ENCODE results near the gene UNK.
"Not testable (repeated sequence)": the region's sequence is repeated elsewhere in the genome, so short reads cannot be mapped to it uniquely, and the experiment has no call there.

UNK gene

DNA sequence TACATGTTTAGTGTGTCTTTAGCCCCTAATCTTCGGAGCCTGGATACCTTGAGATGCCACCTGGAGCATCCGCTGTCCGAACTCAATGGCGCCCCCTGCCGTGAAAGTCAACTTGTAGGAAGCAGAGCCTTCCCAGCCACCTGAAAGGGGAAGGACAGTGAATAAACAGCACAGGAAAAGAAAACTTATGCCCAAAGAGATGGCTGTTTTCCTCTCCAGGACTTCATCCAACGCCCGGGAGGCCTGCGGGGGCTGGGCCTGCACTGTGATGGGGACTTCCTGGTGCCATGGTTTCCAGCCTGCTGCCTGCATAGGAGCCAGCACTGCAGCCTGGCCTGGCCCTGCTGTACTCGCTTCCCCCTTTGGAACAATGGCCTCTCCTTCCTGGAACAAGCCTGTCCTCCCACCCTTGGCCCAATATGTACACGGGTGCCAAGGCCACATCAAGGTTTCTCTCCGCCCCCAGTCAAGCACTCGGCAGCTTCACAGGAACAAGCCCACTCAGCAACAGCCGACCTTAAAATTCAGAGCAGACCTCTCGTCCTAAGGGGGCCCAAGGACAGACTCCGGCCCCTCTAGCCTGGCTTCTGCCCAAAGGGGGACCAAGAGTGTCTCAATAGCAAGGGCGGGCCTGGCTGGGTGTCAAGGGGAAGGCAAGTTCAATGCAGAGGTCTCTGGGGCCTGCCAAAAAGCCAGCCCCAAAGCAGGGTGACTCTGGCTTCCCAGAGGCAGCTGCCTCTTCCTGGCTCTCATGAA is 64.1 kb downstream of the UNK start:
- H3K4me1 ChIP-seq (ENCODE audit: control insufficient read depth, insufficient read depth, low read length): peaks cover 58% of the 10 kb centered on the region

GRCh38 chr17:75849279-75849646 is 64.7 kb downstream of the UNK start:
- H3K4me1 ChIP-seq (ENCODE audit: control insufficient read depth, insufficient read depth, low read length): peaks cover 63% of the 10 kb centered on the region
- H3K36me3 ChIP-seq (ENCODE audit: control insufficient read depth in 2 of 2, insufficient read depth in 2 of 2, low read length in 2 of 2): peaks cover 44 to 53% of the 10 kb centered on the region in 2 donors
- H3K27me3 ChIP-seq (ENCODE audit: control insufficient read depth in 1 of 2, insufficient read depth in 2 of 2, low read length in 2 of 2): no peaks in the 10 kb centered on the region
- no peaks in the 10 kb centered on the region for H3K9me3 ChIP-seq (ENCODE audit: control insufficient read depth in 2 of 2, low read length in 2 of 2)
- H3K9ac ChIP-seq (ENCODE audit: low read length in 2 of 2): no peak overlapping the region
- H3K27ac ChIP-seq (ENCODE audit: low read length): peak overlapping the region; percentile 46
- H3K4me3 ChIP-seq (ENCODE audit: low read length in 2 of 2): no peak overlapping the region

More for the DNA sequence above, 64.1 kb downstream of the UNK start:
- no peaks in the 10 kb centered on the region for H3K27me3 ChIP-seq (ENCODE audit: control insufficient read depth in 1 of 2, insufficient read depth in 2 of 2, low read length in 2 of 2)
- H3K9ac ChIP-seq (ENCODE audit: low read length in 2 of 2): peak overlapping the region in 1 of 2 donors; percentile 36
- no peak overlapping the region for H3K4me3 ChIP-seq (ENCODE audit: low read length in 2 of 2)
- no peaks in the 10 kb centered on the region for H3K9me3 ChIP-seq (ENCODE audit: control insufficient read depth in 2 of 2, low read length in 2 of 2)
- peak overlapping the region; percentile 46 for H3K27ac ChIP-seq (ENCODE audit: low read length)
- peaks cover 44 to 53% of the 10 kb centered on the region in 2 donors for H3K36me3 ChIP-seq (ENCODE audit: control insufficient read depth in 2 of 2, insufficient read depth in 2 of 2, low read length in 2 of 2)

GRCh38 chr17:75849724-75850123 is 65.1 kb downstream of the UNK start:
- peaks cover 66% of the 10 kb centered on the region for H3K4me1 ChIP-seq (ENCODE audit: control insufficient read depth, insufficient read depth, low read length)
- H3K36me3 ChIP-seq (ENCODE audit: control insufficient read depth in 2 of 2, insufficient read depth in 2 of 2, low read length in 2 of 2): peaks cover 44 to 53% of the 10 kb centered on the region in 2 donors

DNA sequence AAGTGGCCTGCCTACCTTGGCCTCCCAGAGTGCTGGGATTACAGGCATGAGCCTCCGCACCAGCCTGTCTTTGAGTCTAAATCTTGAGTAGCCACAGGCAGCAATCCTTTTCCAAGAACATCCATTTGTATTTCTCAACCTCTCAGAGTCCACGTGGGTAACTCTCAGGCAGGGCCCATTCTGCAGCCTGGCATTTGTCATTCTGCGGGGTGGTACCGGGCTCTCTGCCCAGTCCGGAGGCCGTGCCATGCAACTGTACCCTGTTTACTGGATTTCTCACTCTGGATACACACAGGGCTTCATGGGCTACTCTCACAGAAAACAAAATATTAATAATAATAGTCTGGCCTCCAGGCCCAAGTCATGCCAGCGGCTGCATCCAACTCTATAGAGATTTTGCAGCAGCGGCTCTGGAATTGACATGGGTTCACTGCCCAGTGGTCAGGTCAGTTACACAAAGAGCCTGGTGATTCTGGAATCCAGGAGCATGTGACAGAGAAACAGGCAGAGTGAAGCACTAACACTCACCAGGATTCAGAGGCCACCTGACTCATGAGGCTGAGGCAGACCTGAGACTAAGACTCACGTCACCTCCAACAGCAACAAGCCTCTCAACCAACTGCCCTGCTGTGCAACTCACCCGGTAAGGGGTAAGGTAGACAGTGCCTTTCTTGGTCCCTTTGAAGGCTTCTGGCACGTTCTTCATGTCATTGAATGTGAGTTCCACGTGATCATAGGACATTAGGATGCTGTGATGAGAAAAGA is 66.5 kb downstream of the UNK start:
- Histone ChIP-seq H3K9me3 (ENCODE audit: control insufficient read depth in 2 of 2, low read length in 2 of 2) (no peaks in the 10 kb centered on the region), H3K4me1 (ENCODE audit: control insufficient read depth, insufficient read depth, low read length) (peaks cover 54% of the 10 kb centered on the region), H3K9ac (ENCODE audit: low read length in 2 of 2) (peak overlapping the region; percentile 51 to 57), H3K36me3 (ENCODE audit: control insufficient read depth in 2 of 2, insufficient read depth in 2 of 2, low read length in 2 of 2) (peaks cover 41 to 49% of the 10 kb centered on the region in 2 donors), H3K4me3 (ENCODE audit: low read length in 2 of 2) (peak overlapping the region in 1 of 2 donors; percentile 35), H3K27me3 (ENCODE audit: control insufficient read depth in 1 of 2, insufficient read depth in 2 of 2, low read length in 2 of 2) (no peaks in the 10 kb centered on the region), H3K27ac (ENCODE audit: low read length) (peak overlapping the region; percentile 89)

More at GRCh38 chr17:75849724-75850123, 65.1 kb downstream of the UNK start:
- Histone ChIP-seq H3K27ac (ENCODE audit: low read length) (peak overlapping the region; percentile 37), H3K9me3 (ENCODE audit: control insufficient read depth in 2 of 2, low read length in 2 of 2) (no peaks in the 10 kb centered on the region), H3K4me3 (ENCODE audit: low read length in 2 of 2) (no peak overlapping the region), H3K9ac (ENCODE audit: low read length in 2 of 2) (no peak overlapping the region), H3K27me3 (ENCODE audit: control insufficient read depth in 1 of 2, insufficient read depth in 2 of 2, low read length in 2 of 2) (no peaks in the 10 kb centered on the region)

GRCh38 chr17:75851693-75851991 is 67.0 kb downstream of the UNK start:
- H3K36me3 ChIP-seq (ENCODE audit: control insufficient read depth in 2 of 2, insufficient read depth in 2 of 2, low read length in 2 of 2): peaks cover 38 to 44% of the 10 kb centered on the region in 2 donors
- H3K9ac ChIP-seq (ENCODE audit: low read length in 2 of 2): peak overlapping the region; percentile 51 to 57
- H3K27me3 ChIP-seq (ENCODE audit: control insufficient read depth in 1 of 2, insufficient read depth in 2 of 2, low read length in 2 of 2); H3K9me3 ChIP-seq (ENCODE audit: control insufficient read depth in 2 of 2, low read length in 2 of 2): not testable (repeated sequence)
- peak overlapping the region; percentile 89 for H3K27ac ChIP-seq (ENCODE audit: low read length)
- H3K4me1 ChIP-seq (ENCODE audit: control insufficient read depth, insufficient read depth, low read length): peaks cover 58% of the 10 kb centered on the region
- peak overlapping the region in 1 of 2 donors; percentile 35 for H3K4me3 ChIP-seq (ENCODE audit: low read length in 2 of 2)

DNA sequence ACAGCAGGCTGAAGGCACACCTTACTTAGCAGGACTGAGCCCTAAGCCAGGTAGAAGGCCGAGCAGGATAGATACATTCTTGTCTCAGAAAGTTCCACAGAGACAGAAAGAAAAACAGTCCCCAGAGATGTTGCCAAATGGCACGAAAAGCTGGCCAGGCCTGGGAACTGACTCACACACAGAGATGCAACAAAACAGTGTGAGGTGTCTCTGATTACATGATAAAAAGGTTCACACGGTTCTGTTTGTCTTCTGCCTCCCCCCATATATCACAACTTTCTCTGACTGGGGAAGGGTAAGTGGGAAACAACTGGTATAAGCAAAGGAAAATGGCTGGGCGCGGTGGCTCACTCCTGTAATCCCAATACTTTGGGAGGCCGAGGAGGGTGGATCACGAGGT is 68.8 kb downstream of the UNK start:
- H3K4me3 ChIP-seq (ENCODE audit: low read length in 2 of 2): peak overlapping the region; percentile 40 to 49
- no peaks in the 10 kb centered on the region for H3K27me3 ChIP-seq (ENCODE audit: control insufficient read depth in 1 of 2, insufficient read depth in 2 of 2, low read length in 2 of 2)
- peaks cover 54% of the 10 kb centered on the region for H3K4me1 ChIP-seq (ENCODE audit: control insufficient read depth, insufficient read depth, low read length)
- no peaks in the 10 kb centered on the region for H3K9me3 ChIP-seq (ENCODE audit: control insufficient read depth in 2 of 2, low read length in 2 of 2)
- H3K36me3 ChIP-seq (ENCODE audit: control insufficient read depth in 2 of 2, insufficient read depth in 2 of 2, low read length in 2 of 2): peaks cover 21 to 26% of the 10 kb centered on the region in 2 donors
- peak overlapping the region; percentile 97 for H3K27ac ChIP-seq (ENCODE audit: low read length)
- peak overlapping the region; percentile 36 to 57 for H3K9ac ChIP-seq (ENCODE audit: low read length in 2 of 2)

GRCh38 chr17:75854101-75854748 is 69.6 kb downstream of the UNK start:
- Histone ChIP-seq H3K9ac (ENCODE audit: low read length in 2 of 2) (peak overlapping the region; percentile 94 to 99), H3K27me3 (ENCODE audit: control insufficient read depth in 1 of 2, insufficient read depth in 2 of 2, low read length in 2 of 2) (no peaks in the 10 kb centered on the region), H3K4me1 (ENCODE audit: control insufficient read depth, insufficient read depth, low read length) (peaks cover 50% of the 10 kb centered on the region), H3K4me3 (ENCODE audit: low read length in 2 of 2) (peak overlapping the region; percentile 81 to 95), H3K36me3 (ENCODE audit: control insufficient read depth in 2 of 2, insufficient read depth in 2 of 2, low read length in 2 of 2) (peaks cover 15 to 20% of the 10 kb centered on the region in 2 donors), H3K27ac (ENCODE audit: low read length) (peak overlapping the region; percentile 97), H3K9me3 (ENCODE audit: control insufficient read depth in 2 of 2, low read length in 2 of 2) (no peaks in the 10 kb centered on the region)

GRCh38 chr17:75854881-75855309 is 70.3 kb downstream of the UNK start:
- peak overlapping the region; percentile 81 to 95 for H3K4me3 ChIP-seq (ENCODE audit: low read length in 2 of 2)
- H3K9me3 ChIP-seq (ENCODE audit: control insufficient read depth in 2 of 2, low read length in 2 of 2): no peaks in the 10 kb centered on the region
- peaks cover 44% of the 10 kb centered on the region for H3K4me1 ChIP-seq (ENCODE audit: control insufficient read depth, insufficient read depth, low read length)
- peak overlapping the region; percentile 94 to 99 for H3K9ac ChIP-seq (ENCODE audit: low read length in 2 of 2)
- H3K36me3 ChIP-seq (ENCODE audit: control insufficient read depth in 2 of 2, insufficient read depth in 2 of 2, low read length in 2 of 2): peaks cover 9 to 13% of the 10 kb centered on the region in 2 donors
- no peaks in the 10 kb centered on the region for H3K27me3 ChIP-seq (ENCODE audit: control insufficient read depth in 1 of 2, insufficient read depth in 2 of 2, low read length in 2 of 2)
- H3K27ac ChIP-seq (ENCODE audit: low read length): peak overlapping the region; percentile 97

- H3K4me1 ChIP-seq (ENCODE audit: control insufficient read depth, insufficient read depth, low read length): peaks cover 41% of the 10 kb centered on the region
- H3K36me3 ChIP-seq (ENCODE audit: control insufficient read depth in 2 of 2, insufficient read depth in 2 of 2, low read length in 2 of 2): peaks cover 8 to 10% of the 10 kb centered on the region in 2 donors
- peak within 1 kb of the TSS; percentile 97 for H3K27ac ChIP-seq (ENCODE audit: low read length)
- H3K27me3 ChIP-seq (ENCODE audit: control insufficient read depth in 1 of 2, insufficient read depth in 2 of 2, low read length in 2 of 2): no peaks in the 10 kb centered on the region
- peak within 1 kb of the TSS; percentile 95 to 96 for H3K4me3 ChIP-seq (ENCODE audit: low read length in 2 of 2)
- H3K9me3 ChIP-seq (ENCODE audit: control insufficient read depth in 2 of 2, low read length in 2 of 2): no peaks in the 10 kb centered on the region
- H3K9ac ChIP-seq (ENCODE audit: low read length in 2 of 2): peak within 1 kb of the TSS; percentile 94 to 99
Observed at GRCh38 chr17:75855310-75856061, 70.9 kb downstream of the UNK start, which contains the start of gene WBP2. WBP2 (minus strand) TSS chr17:75855335; CDS start chr17:75855297, 38 bp downstream.

Data from stomach smooth muscle (tissue), 2 donors.